ENCODE results near the gene AHCYL1.
"Not testable (repeated sequence)": the region's sequence is repeated elsewhere in the genome, so short reads cannot be mapped to it uniquely, and the experiment has no call there.

The AHCYL1 gene

GRCh38 chr1:109984456-109985246 lies at the start of gene AHCYL1:
AHCYL1 (plus strand) TSS chr1:109984765; CDS start chr1:109985053, 288 bp downstream.
- peak; percentile 99 for DNase-seq

GRCh38 chr1:109935451-109935900 lies 49.1 kb upstream of the AHCYL1 start:
- DNase-seq: no peak

- DNase-seq: no peak
Observed at GRCh38 chr1:109937738-109938137, 46.8 kb upstream of the AHCYL1 start.

GRCh38 chr1:109938556-109938955 lies 46.0 kb upstream of the AHCYL1 start:
- no peak for DNase-seq

GRCh38 chr1:109942434-109942833 lies 42.1 kb upstream of the AHCYL1 start:
- no peak for DNase-seq

GRCh38 chr1:109944541-109944940 lies 40.0 kb upstream of the AHCYL1 start:
- no peak for DNase-seq

- DNase-seq: no peak
Observed at GRCh38 chr1:109946511-109946910, 38.1 kb upstream of the AHCYL1 start.

- no peak for DNase-seq
Observed at GRCh38 chr1:109947582-109948284, 36.8 kb upstream of the AHCYL1 start.

- DNase-seq: no peak
Observed at GRCh38 chr1:109948285-109948630, 36.3 kb upstream of the AHCYL1 start.

- DNase-seq: no peak
Observed at GRCh38 chr1:109950038-109950437, 34.5 kb upstream of the AHCYL1 start.

GRCh38 chr1:109950509-109950908 lies 34.1 kb upstream of the AHCYL1 start:
- DNase-seq: no peak

- not testable (repeated sequence) for DNase-seq
Observed at GRCh38 chr1:109951501-109951900, 33.1 kb upstream of the AHCYL1 start.

- DNase-seq: no peak
Observed at GRCh38 chr1:109954041-109954512, 30.5 kb upstream of the AHCYL1 start.

GRCh38 chr1:109959632-109959973 lies 25.0 kb upstream of the AHCYL1 start:
- no peak for DNase-seq

GRCh38 chr1:109959974-109960744 lies 24.4 kb upstream of the AHCYL1 start:
- no peak for DNase-seq

GRCh38 chr1:109960745-109961094 lies 23.8 kb upstream of the AHCYL1 start:
- DNase-seq: no peak

- no peak for DNase-seq
Observed at GRCh38 chr1:109963864-109964263, 20.7 kb upstream of the AHCYL1 start.

GRCh38 chr1:109969146-109969829 lies 15.3 kb upstream of the AHCYL1 start:
- DNase-seq: no peak

- no peak for DNase-seq
Observed at GRCh38 chr1:109969907-109970306, 14.7 kb upstream of the AHCYL1 start.

- DNase-seq: no peak
Observed at GRCh38 chr1:109971559-109971958, 13.0 kb upstream of the AHCYL1 start.

- DNase-seq: no peak
Observed at GRCh38 chr1:109974191-109974590, 10.4 kb upstream of the AHCYL1 start.

- no peak for DNase-seq
Observed at GRCh38 chr1:109975718-109976117, 8.8 kb upstream of the AHCYL1 start.

GRCh38 chr1:109976762-109977161 lies 7.8 kb upstream of the AHCYL1 start:
- DNase-seq: no peak
